HG03060 (cell line): Measurements from ENCODE around the gene GLI3.

Experiments used
- ATAC-seq: cut with Tn5 transposase; IDR thresholded peaks from one replicate; pipeline ENCODE4 v1.9.1; 2021; ENCODE audit warnings: low read depth, moderate number of reproducible peaks; ENCODE audit not compliant: unreplicated experiment

GLI3 gene

GRCh38 chr7:42110333-42110732 lies 126.7 kb downstream of the GLI3 start:
- no peak for ATAC-seq

- ATAC-seq, result no peak
Observed at GRCh38 chr7:42108803-42109528, 128.0 kb downstream of the GLI3 start.

GRCh38 chr7:42107484-42108240 lies 129.3 kb downstream of the GLI3 start:
- no peak for ATAC-seq

- no peak for ATAC-seq
Observed at GRCh38 chr7:42106562-42106961, 130.4 kb downstream of the GLI3 start.

GRCh38 chr7:42105554-42106358 lies 131.3 kb downstream of the GLI3 start:
- ATAC-seq, result no peak

- no peak for ATAC-seq
Observed at GRCh38 chr7:42104694-42105093, 132.3 kb downstream of the GLI3 start.

- no peak for ATAC-seq
Observed at GRCh38 chr7:42104231-42104630, 132.8 kb downstream of the GLI3 start.

GRCh38 chr7:42103456-42103855 lies 133.6 kb downstream of the GLI3 start:
- ATAC-seq, result no peak

- no peak for ATAC-seq
Observed at GRCh38 chr7:42103020-42103419, 134.0 kb downstream of the GLI3 start.

- ATAC-seq, result no peak
Observed at GRCh38 chr7:42102301-42102700, 134.7 kb downstream of the GLI3 start.

- ATAC-seq, result no peak
Observed at GRCh38 chr7:42100156-42100508, 136.9 kb downstream of the GLI3 start.

GRCh38 chr7:42099470-42100155 lies 137.4 kb downstream of the GLI3 start:
- no peak for ATAC-seq

GRCh38 chr7:42099066-42099465 lies 137.9 kb downstream of the GLI3 start:
- no peak for ATAC-seq

GRCh38 chr7:42097752-42098151 lies 139.3 kb downstream of the GLI3 start:
- no peak for ATAC-seq

GRCh38 chr7:42096681-42097561 lies 140.1 kb downstream of the GLI3 start:
- ATAC-seq, result no peak

GRCh38 chr7:42096268-42096667 lies 140.7 kb downstream of the GLI3 start:
- ATAC-seq, result no peak

GRCh38 chr7:42095791-42096190 lies 141.2 kb downstream of the GLI3 start:
- ATAC-seq, result no peak

GRCh38 chr7:42093349-42093905 lies 143.6 kb downstream of the GLI3 start:
- ATAC-seq, result no peak

GRCh38 chr7:42091461-42092291 lies 145.3 kb downstream of the GLI3 start:
- ATAC-seq, result no peak
